RCC 7860 (cell line): ENCODE data around the gene MRTFA.

Experiments
- DNase-seq: peaks from one replicate; pipeline ENCODE4 v3.0.0-alpha.2; 2015; ENCODE audit warnings: low spot score
- FAIRE-seq: peaks from 2 replicates; lab custom pipeline; 2012; peaks lifted over from hg19 to GRCh38; lab: Jason Lieb, UNC

The MRTFA gene

DNA sequence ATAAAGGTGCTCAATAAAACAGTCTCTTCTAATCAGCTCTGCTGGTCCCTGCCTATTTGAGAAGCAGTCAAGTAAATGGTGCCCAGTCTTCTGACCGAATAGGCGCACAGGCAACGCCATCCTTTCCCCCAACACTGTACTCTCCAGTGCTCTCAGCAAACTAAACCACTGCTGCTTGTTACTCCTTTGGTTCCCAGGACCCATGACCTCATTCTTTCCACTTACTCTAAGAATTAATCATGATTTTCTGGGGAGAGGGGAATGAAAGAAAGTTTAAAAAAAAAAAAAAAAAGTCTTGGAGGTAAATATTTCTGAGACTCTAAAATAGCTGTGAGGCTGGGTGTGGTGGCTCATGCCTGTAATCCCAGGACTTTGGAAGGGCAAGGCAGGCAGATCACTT, 202.4 kb downstream of the MRTFA start:
- FAIRE-seq (no peak), DNase-seq (no peak)

- FAIRE-seq, result no peak
- no peak for DNase-seq
Observed at GRCh38 chr22:40433416-40434090, 203.0 kb downstream of the MRTFA start.

GRCh38 chr22:40432625-40433024, 203.9 kb downstream of the MRTFA start:
- no peak for FAIRE-seq
- DNase-seq, result no peak

- no peak for DNase-seq
- FAIRE-seq, result no peak
Observed at GRCh38 chr22:40432157-40432556, 204.4 kb downstream of the MRTFA start.

GRCh38 chr22:40430991-40431390, 205.5 kb downstream of the MRTFA start:
- DNase-seq (no peak), FAIRE-seq (no peak)

GRCh38 chr22:40429481-40429880, 207.0 kb downstream of the MRTFA start:
- no peak for DNase-seq
- FAIRE-seq, result no peak

DNA sequence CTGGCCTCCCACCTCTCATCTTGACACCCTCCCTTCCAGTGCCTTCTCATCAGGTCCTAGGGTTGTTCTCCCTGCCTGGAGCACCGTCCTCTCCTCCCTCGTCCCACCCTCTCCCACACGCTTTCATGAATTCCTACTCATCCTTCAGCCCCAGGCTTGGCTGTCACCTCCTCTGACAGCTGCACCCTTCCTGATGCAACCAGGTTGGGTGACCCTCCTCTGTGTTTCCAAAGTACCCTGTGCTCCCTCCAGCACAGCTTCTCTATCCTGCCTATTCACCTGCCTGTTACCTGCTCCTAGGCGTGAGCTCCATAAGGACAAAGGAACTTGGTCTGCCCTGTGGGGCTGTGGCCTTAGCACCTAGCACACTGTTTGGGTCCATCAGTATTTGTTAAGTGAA, 207.7 kb downstream of the MRTFA start:
- DNase-seq (no peak), FAIRE-seq (no peak)

DNA sequence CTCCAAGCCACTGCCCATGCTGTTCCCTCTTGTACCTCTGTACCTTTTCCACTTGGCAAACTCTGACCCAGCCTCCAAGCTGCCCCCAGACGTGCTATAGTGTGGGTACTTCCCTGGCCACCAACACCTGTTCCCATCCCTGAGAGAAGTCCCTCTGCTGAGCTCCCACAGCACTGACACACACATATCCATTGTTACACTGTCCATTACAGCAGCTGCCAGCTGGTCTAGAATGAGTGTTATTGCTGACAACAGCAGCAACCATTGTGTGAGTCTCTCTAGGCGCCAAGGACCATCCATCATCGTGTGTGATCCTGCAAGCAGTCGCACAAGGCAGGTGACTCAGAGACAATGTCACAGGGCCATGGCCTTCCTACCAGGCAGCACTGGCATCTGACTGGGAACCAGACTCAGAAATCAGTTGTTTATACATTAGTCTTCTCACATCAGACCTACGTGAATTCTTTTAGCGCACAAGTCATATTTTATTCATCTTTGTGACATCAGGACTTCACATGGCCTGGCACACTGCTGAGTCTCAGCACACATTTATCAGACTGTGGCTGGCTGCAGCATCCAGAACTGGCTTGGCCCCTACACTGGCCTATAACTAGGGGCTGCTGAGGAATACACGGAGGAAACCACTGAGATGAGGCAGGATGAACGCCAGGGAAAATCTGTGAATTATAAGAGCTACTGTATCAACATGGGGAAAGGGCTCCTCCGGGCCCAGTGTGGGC, 209.8 kb downstream of the MRTFA start:
- DNase-seq (no peak), FAIRE-seq (no peak)

GRCh38 chr22:40425082-40425481, 211.4 kb downstream of the MRTFA start:
- no peak for FAIRE-seq
- no peak for DNase-seq

DNA sequence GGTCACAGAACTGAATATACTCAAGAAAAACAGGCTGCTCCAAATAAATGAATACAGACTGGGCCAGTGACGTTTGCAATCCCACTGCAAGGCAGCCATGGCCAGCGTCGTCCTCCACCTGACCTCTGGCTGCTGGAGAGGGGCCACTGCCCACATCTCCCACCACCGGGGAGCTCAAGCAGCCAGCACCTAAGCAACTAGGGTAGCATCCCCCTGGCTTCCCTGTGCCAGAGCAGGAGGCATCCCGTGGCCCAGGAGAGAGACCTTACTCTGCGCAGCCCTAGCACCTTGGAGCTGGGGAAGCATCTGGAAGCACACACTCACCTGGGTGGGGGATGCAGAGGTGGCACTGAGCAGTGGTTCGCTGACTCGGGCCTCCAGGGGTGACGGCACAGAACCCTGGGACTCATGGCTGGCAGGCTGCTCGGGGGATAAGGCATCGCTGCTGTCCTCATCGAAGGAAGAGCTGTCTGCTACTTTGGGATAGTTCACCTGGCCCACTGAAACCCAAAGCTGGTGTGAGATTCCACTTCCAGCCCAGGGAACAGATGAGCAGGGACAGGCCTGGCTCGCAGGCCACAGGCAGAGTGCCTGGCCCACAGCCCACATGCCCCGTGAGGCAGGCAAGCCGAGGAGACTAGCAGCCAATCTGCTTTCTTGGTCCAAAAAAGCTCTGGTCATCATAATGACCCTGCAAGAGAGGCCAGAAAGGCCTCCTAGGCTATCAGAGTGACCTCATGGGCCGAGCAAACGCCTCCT, 212.5 kb downstream of the MRTFA start:
- no peak for FAIRE-seq
- no peak for DNase-seq

DNA sequence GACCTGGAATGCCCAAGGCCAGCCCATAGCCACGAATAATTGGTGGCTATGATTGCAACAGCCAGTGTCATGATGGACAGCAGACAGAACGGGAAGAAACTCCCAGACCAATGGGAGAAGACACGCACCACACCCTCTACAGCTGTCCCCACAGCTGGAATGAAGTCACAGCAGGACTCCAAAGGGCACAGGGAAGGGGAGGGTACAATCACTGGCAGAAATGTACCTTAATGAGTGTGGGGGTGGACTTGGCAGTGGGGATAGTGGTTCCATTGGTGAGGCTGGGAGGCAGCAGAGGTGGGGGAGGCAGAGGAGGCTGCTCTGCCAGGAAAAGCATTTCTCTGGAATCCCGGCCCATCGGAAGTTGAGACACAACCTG, 213.2 kb downstream of the MRTFA start:
- no peak for FAIRE-seq

GRCh38 chr22:40422558-40423309, 213.8 kb downstream of the MRTFA start:
- DNase-seq, result no peak

More for the DNA sequence above, 213.2 kb downstream of the MRTFA start:
- no peak for DNase-seq

GRCh38 chr22:40421941-40422340, 214.6 kb downstream of the MRTFA start:
- FAIRE-seq (no peak), DNase-seq (no peak)

More at GRCh38 chr22:40422558-40423309, 213.8 kb downstream of the MRTFA start:
- no peak for FAIRE-seq

DNA sequence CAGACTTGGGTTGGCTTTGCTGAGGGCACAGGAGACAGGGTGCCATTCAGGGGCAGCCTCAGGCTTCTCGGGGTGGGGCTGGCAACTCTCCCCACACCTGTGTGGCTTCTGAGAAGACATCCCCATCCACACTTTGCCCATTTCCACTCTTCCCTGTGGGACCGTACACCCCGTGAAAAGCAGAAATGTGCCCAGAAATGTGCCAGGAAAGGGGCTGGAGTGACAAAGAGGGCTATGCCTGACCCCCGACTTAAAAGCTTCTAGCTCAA, 215.5 kb downstream of the MRTFA start:
- FAIRE-seq (no peak), DNase-seq (no peak)

DNA sequence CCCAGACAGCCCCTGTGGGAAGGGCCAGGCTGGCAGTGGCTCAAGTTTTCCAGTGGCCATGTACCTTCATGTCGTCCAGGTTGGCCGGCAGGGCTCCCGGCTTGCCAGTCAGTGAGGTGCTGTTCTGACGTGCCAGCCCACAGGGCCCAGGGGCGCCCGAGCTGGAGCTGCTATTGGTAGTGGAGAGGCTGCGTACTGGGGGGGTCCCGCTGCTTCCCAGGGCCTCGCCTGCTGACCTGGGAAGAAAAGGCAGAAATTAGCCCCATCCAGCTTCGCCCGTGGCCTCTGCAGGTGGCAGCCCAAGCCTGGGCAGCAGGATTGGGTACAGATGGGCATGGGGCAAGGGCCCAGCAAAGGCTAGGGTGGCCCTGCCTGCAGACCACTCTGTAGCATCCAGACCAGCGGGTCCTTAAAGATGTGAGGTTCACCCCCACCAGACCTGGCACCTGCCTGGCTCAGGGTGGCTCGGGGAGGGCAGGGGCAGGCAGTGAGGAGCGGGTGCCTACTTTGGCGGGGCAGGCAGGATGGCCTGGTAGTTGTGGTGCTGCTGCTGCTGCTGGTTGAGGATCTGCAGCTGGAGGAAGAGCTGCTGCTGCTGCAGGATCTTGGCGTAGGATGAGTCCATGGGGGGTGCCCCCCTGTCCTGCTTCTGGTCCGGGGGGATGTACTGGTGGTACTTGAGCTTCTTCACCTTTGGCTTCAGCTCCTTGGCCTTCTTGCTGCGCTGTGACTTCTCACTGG, 216.0 kb downstream of the MRTFA start:
- DNase-seq (no peak), FAIRE-seq (no peak)

- no peak for DNase-seq
- FAIRE-seq, result no peak
Observed at GRCh38 chr22:40419718-40420117, 216.8 kb downstream of the MRTFA start.

GRCh38 chr22:40418366-40419201, 217.9 kb downstream of the MRTFA start:
- DNase-seq (no peak), FAIRE-seq (no peak)

DNA sequence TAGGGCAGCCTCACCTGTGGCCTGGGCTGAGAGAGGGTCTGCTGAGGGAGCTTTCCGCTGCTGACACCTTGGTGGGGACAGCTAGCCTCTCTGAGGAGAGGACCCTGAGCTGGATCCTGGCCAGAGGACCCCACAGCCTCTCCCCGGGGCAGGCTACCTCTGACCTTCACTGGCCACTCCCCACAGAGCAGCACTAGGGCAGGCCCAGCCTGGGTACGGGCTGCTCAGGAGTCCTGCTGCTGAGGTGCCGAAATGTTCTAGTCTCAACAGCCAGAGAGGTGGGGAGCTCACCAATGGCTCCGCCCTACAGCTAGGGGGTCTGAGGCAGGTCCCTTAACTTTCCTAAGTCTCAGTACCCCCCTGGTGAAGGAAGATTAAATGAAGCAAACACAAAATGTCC, 218.6 kb downstream of the MRTFA start:
- no peak for DNase-seq
- no peak for FAIRE-seq

DNA sequence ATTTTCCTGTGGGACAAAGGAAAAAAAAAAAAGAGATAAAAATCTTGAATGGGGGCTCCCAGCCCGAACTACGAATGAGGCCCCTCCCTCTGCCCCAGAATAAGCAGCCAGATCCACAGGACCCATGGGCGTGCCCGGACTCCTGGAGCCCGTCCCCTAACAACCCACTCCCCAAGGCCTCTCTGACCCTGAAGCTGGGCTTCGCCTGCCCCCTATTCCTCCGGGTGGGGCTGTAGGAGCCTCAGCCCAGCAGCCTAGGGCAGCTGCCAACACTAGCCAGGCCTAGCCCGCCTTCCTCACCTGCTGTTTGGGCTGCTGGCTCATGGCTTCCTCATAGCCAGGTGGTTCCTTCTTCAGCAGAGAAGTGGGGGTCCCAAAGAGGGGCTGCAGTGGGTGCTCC, 219.5 kb downstream of the MRTFA start:
- FAIRE-seq, result no peak
- no peak for DNase-seq

DNA sequence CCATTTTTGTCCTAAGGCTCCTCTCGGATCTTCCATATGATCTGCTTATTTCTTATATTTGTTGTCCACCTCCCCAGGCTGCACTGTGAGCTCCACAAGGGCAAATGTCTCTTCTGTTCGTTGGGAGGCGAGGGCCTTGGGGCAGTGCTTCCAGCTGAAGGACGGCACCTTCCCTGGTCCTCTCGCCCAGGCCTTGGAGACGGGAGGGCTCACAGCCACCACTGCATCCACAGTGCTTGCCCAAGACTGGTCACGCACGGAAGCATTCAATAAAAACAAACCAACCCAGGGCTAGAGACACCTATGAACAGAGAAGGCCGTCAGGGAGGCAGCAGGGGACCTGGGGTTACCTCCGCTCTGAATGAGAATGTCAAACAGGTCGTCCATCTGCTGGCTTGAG, 219.9 kb downstream of the MRTFA start:
- no peak for DNase-seq
- no peak for FAIRE-seq
